GM21737 (cell line): ENCODE data around the gene ANKUB1.

Experiments
- ATAC-seq: cut with Tn5 transposase; IDR thresholded peaks from one replicate; pipeline ENCODE4 v1.9.1; 2021; ENCODE audit warnings: mild to moderate bottlenecking, moderate library complexity; ENCODE audit not compliant: unreplicated experiment

ANKUB1 gene

DNA sequence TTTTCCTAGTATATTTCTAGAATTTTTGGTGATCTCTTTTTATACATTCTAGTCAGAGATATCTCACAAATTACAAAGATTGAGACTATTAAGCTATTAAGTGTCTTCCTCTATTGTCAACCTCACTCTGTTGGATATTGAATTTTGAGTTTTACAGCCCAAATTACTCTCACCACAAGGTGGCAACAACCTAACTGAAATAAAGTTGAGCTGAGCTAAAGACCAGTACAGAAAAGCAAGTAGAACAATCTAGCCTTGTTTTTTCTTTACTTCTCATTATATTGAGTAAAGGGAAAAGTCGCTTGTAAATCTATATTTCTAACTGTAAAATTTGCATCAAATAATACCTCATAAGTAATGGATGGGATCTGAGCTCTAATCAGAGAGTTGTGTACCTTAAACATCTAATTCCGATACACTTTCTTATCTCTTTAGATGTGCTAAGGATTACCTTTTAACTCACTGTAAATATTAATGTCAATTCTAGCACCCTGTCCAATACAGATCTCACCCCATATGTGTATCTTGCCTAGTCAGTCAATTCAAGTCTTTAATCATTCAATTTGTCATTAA is 26.5 kb downstream of the ANKUB1 start:
- no peak for ATAC-seq

DNA sequence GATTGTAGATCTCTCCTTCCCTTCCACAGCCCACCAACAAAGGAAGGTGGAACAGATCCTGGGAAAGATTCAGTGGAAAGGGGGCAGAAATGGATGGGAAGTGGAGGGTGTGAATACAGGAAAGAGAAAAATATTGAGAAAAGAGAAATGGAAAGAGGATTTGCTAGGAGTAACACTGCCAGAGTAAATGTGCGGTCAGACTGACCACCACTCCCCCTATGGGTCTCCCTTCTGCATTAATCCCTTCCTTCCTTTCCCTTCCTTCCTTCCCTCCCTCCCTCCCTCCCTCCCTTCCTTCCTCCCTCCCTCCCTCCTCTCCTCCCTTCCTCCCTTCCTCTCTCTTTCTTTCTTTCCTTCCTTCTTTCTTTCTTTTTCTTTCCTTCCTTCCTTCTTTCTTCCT is 28.1 kb downstream of the ANKUB1 start:
- ATAC-seq, result no peak

DNA sequence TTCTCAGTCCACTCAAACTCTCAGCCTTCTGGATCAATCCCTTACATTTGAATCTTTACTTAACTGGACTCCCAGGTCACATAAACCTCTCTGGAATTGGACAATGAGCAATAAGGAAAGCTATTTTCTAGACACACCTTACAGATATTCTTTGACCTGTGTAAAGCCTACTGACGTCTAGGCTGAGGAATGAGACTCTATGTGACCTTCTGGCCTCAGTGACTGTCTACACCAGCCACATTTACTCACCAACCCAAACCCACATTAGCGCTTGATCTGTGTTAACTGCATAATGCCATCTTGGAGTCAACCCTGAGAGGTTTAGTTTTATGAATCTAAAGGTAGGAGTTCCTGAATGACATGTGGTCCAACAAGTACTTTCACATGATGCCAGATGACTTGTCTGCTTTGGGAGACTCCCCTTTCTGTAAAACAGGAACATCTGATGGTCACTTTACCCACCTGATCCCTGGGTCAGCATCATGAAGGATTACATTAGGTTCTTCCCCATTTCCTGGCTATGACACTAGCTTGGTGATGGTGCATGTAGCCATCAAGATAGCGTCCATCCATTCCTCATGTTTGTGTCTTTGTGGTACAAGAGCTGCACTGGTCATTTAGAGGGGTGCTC is 28.7 kb downstream of the ANKUB1 start:
- ATAC-seq, result no peak

DNA sequence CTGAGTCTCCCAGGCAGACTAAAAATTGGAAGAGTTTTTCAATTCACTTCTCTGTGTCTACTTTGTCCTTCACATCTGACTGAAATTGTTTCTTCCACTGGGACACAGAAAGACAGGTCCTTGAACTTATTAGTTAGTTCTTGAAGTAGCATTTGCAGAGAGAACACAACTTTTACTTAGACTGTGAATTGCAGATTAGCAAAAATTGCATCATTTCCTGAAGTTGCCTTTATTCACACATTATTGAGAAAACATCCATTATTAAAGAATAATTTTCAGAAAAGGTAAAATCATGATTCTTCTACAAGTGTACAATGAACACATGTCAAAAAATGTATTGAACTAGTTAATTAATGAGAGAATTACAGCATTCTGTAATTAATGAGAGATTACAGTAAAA is 38.6 kb downstream of the ANKUB1 start:
- ATAC-seq, result no peak

DNA sequence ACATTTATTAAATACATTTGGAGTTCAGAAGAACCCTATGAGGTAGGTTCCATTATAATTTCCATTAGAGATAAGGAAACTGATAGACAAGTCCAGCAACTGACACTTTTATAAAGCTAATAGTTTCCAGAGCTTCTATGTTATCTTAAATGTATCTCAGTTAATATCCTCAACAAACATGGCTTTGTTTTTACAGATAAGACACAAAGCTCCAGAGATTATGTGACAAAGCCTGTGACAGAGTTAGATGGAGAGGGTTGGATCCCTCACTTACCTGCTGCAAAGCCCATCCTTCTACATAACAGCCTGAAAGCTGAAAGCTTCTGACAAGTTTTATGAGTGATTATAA is 39.6 kb downstream of the ANKUB1 start:
- ATAC-seq, result no peak

DNA sequence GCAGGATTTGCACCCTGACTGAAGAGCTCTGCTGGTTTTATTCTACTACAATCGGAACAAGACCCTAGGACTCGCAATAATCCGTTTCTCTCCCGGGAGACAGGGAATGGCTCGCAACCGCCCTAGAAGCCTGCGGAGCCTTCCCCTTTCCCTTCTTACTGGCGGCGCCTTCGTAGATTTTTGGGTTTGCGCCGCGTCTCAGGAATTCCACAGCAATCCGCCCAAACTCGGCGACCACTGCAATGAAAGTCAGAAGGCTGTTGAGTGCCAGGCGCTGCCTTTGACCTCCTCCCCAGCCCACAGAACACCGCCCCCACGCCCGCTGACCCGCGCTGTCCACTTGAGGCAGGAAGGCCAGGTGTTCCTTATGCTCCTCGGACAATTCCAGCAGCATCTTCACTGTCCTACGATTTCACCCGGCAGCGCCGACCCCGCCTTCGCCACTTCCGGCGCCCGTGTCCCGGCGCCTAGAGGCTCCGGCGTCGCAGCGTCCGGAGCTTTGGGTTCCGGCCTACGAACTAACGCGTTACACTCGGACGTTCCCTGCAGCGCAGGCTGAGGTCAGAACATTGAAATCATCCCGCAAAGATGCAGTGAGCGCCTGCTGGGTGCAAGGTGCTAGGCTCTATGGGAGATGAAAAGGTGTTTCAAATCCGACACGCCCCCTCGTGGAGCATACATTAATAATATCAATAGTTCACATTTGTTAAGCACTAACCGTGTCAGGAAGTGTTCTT is 40.1 kb downstream of the ANKUB1 start, which contains the start of gene COMMD2:
Gene COMMD2, minus strand, starts transcription at position 439 of the 737 bp plus-strand sequence. Its CDS starts 45 bp downstream, at position 394.
- peak; percentile 99 for ATAC-seq

DNA sequence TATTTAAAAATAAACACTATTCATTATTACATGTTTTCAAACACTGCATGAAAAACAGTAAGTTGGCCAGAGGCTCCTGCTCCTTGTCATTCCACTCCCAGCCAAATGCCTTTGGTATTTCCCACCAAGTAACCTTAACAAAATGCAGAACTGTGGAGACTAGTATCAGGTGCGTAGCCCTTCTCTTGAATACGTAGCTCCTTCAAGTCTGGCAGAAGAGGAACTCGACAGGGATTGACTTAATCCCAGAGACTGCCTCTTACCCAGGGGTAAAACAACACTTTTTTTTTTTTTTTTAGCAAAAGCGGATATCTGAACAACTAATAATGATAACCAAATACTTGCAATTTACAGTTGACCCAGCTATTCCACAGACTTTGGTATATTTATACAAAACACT is 40.8 kb downstream of the ANKUB1 start:
- no peak for ATAC-seq

DNA sequence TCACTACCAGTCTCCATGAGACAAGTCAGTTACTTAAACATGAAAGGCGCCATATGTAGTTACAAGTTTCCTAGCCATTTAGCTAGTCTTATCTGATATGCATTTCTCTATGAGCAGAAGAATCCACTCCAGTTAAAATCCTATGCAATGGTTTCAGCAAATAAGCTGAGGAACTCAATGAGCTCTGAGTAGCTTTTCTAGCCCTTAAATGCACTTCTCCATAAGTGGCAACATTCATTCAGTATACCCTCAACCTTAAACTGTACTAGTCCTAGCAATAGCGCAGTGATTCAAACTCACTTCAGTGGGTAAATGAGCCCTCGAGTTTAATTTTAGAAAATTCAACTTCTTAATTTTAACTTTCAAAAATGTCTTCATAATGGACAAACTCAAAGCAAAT is 47.7 kb downstream of the ANKUB1 start:
- ATAC-seq, result no peak

DNA sequence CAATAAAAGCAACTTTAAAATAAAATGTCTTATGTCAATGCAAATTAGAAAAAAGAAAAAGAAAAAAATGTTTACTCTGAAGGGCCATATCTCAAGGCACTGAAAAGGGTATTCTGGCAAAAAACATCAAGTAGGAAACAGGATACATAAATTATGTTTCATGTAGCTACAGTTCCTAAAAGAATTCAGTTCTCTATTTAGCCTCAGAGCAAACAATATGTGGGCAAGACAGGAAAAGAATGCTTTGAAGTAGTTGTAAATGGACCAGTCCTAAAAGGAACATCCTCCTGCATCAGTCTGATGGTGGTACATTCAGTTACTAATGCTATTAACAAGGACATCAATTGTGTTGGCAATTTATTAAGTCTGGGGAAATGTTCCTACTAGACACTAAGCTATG is 48.2 kb downstream of the ANKUB1 start:
- no peak for ATAC-seq

DNA sequence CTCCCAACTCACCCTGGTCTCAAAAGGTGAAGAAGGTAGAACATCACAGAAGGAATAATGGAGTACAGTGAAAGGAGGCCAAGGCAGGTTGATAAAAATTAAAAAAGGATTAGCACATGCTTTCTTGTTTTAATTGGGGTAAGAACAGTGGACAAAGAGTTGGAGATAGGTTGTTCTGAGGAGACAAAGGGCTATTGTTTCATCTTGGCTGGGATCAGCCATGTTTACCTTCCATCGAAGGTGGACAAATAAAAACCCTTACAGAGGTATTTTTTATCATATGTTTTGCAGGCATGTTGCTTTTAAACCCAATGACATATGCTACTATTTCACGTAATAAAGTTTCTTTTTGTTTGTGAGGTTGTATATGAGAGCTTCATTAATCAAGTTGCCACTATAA is 53.0 kb downstream of the ANKUB1 start:
- no peak for ATAC-seq

DNA sequence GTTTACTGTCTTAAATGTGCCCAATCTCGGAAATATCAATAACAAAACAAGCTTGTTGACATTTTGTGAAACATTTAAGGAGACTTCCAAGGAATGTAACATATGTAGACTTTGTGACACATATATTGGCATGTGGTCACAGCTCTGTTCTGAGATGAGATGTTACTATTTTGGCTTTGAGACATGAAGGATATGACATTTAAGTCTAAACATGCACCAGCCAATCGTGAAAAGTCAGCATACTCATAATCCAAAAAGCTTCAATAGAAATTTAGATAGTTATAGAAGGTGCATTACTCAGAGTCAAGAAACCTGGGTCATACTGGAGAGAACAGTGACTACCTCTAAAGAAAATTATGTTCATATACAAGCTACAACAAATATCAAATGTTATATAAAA is 53.5 kb downstream of the ANKUB1 start:
- no peak for ATAC-seq

DNA sequence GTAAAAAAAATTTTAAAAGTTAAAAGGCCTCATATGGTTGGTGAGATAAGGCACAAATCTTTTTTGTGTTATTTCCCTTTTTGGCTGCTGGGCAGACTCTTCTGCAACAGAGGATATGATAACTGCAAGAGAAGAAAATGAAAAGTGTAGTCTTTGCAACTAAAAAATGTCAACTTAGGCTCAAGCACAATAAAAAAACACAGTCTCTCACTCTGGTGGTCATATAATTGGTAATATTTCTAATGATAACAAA is 55.5 kb downstream of the ANKUB1 start:
- no peak for ATAC-seq

DNA sequence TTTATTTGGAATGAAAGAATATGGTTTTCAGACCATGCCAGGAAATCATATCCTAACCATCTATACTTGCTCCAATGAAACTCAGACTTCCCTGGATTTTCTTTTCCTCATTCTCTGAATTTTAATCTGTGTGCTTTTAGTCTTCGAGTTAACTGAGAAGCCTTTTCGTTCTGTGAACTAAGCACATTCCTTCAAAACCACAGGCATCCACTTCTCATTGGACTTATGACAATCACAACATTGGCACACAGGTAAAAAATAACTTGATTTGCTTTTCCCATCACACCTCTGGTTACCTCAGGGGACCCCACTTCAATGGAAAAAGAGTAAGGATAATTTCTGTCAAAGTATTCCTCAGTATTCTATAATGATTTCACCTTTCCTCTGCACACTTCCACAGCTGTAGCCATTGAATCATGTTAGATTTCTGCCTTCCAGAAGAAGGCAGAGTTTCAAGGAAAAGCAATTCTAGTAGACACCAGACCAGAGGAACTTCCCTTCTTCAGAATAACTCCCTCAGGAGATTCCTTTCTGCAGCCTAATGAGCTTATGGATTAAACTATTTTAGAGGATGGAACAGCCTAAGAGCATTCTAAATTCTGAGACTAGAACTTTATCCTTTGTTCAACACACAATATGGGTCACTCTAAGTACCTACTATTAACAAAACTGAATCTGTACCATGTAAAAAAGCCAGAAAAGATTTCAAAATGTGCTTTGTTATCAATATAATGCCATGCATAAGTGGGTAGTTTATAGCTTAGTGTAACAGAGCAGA is 56.0 kb downstream of the ANKUB1 start:
- no peak for ATAC-seq

DNA sequence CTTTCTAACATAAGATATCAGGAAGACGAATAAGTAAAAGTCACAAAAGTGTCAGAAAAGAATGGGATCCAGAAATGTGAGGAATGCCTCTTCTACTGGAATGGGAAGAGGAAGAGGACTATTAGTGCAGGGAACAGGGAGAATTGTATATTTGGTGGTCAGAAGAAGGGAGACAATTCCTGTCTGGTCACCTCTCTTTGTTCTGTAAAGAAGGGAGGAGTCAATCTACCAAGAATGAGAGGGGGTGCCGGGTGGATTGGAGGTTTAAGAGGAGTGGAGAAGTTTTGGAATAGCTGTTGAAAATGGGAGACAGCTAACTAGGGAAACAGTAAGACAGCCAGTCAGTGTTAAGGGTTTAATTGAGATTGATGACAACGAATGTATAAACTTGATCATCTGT is 60.1 kb downstream of the ANKUB1 start:
- no peak for ATAC-seq

DNA sequence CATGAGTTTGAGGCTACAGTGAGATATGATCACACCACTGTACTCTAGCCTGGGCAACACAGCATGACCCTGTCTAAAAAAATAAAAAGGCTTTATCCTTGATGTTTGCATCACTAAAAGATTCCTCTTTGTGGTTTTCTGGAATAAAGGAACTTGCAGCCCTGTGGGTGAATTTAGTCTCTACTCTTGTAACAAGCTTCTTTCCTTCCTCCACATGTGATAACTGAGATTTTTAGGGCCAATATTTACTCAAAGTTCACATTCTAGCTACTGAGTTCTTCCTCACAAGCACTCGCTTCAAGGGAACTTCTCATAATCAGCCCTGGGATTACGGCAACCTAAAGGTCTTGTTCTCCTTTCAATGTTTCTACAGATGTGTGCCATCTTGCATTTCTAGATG is 64.7 kb downstream of the ANKUB1 start:
- no peak for ATAC-seq

DNA sequence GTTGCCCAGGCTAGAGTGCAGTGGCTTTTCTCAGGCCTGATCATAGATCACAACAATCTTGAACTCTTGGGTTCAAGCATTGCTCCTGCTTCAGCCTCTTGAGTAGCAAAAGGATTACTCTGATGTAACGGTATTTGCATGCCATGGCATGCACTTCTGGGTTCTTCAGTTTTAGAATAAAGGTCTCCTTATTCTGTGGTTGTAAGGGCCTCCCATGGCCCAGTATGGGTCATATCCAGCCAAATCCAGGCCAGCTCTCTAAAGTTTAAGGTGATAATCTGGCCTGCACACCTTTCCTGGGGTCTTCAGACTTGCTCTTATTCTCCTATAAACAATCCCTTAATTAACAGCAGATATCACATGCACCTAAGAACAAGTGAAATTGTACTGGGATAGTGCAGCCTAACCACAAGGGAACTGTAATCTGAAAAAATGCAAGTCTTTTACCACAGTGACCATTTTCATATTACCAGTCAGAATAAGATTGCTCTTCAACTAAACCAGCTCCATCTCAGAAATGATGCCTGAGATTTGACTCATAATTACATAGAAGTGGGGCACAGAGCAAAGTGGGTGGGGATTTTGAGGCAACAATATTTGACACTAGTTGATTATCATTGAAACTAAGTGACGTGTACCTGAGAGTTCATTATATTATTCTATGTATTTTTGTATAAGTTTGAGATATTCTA is 65.5 kb downstream of the ANKUB1 start:
- ATAC-seq, result no peak

DNA sequence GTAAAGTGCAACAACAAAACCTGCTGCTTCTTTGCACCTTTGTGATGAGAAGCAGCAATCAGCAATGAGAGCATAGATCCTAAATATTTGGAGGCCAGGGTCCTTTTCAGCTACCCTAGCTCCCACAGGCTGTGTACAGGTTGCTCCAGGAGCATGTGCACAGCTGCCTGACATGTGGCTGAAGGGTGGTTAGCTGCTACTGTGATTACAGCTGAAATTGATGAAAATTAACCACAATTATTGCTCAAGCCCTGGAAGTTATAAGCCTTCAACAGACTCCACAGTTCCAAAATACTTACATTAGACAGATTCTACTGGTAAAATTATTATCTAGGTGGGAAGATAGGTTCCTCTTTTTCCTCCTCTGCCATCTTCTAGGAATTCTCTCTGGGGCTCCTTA is 68.6 kb downstream of the ANKUB1 start:
- ATAC-seq, result no peak

DNA sequence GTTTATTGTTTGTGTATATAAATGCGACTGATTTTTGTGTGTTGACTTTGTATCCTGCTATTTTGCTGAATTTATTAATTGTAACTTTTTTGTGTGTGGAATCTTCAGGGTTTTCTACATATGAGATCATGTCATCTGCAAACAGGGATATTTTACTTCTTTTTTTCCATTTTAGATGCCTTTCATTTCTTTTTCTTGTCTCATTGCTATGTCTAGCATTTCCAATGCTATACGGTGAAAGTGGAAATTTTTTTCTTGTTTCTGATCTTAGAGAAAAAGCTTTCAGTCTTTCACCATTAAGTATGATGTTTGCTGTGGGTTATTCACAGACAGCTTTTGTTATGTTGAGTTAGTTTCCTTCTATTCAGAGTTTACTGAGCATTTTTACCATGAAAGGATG is 71.4 kb downstream of the ANKUB1 start:
- ATAC-seq, result no peak

DNA sequence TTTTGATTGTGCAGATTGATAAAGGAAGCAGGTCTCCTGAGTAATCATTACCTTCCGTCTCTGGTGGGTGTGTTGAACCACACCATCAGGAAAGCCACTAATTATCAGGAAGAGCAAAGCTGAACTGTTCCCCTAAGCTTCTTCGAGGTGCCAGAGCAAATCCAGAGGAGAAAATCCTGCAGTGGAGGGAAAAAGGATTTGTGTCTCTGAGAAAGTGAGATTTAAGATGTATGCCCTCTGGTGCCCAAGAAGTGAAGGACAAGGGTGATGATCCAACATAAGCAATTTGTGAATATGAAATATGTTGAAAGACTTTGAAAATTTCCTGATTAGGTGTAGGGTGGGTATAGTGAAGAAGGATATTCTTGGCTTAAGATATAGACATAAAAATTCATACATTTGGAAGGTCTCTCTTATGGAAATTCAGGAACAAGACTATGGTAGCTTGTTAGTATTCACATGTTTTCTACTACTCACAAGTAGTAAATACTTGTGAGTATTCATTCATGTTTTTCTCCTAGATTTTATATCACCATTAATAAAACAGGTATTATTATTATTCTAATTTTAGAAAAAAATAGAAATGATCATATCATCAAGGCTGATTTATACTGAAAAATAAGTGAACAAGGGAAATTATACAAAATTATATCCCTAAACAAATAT is 74.8 kb downstream of the ANKUB1 start:
- ATAC-seq, result no peak

DNA sequence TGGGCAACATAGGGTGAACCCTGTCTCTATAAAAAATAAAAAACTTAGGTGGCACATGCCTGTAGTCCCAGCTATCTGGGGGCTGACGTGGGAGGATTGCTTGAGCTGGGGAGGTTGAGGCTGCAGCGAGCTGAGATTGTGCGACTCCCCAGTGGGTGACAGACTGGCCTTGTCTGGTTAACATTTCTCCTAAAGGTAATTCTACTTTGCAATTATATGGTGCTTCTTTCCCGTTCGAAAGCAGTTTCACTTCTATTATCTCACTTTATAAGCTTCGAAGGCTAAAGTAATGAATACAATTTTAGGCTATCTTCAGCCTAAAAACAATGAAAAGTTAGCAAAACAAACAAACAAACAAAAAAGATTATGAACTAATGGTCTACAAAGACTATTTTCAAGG is 75.4 kb downstream of the ANKUB1 start:
- no peak for ATAC-seq

DNA sequence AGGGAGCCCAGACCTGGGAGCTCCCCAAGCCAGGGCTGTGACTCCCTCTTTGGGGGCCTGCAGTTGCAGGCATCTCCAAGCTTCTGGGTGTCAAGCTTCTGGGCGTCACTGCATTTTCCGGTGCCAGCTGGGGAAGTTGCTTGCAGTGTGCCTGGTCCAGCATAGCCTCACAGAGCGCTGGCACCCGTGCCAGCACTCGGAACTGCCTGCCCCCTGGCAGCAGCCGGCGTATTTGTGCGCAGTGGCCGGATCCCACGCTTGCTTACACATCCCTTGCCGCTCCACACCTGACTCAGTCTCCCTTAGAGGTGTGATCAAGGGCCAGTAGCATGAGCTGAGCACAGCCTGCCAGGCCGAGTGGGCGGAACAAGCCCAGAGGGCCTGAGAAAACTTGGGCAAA is 77.1 kb downstream of the ANKUB1 start:
- ATAC-seq, result no peak
